H1 (cell line): ENCODE data around the gene NAXD. TPM values are rescaled to one million over a fixed set of nuclear protein-coding genes. Genes with fewer than 3 reads are reported as not detected.

Experiments used
- CTCF ChIA-PET: fragments of 300-600 bp; sonication (Branson Sonifier 250); formaldehyde crosslinking; loops from one replicate; lab custom pipeline; 2021; ENCODE audit not compliant: partially characterized antibody; lab: Charles Lee
- POLR2A ChIA-PET: fragments of 300-600 bp; sonication (Branson Sonifier 250); formaldehyde crosslinking; loops from one replicate; lab custom pipeline; 2021; ENCODE audit warnings: inconsistent platforms; ENCODE audit not compliant: partially characterized antibody; lab: Charles Lee
- DNase-seq, 2 experiments: peaks; one replicate each; pipeline versions ENCODE4 v3.0.0 to v3.0.0-alpha.2; 2010 to 2022; ENCODE audit warnings: low spot score in 2 of 2, low read depth in 1 of 2, mixed read lengths in 1 of 2
- FAIRE-seq: peaks from 2 replicates; lab custom pipeline; 2011; peaks lifted over from hg19 to GRCh38; lab: Jason Lieb, UNC
- H2AFZ ChIP-seq: 2 replicates; pipeline ENCODE4 v1.8.1; 2012; ENCODE audit warnings: low read length, inconsistent platforms
- H2AK5ac ChIP-seq: 2 replicates; pipeline ENCODE4 v1.6.1; 2013; ENCODE audit warnings: low read depth, low read length
- H2BK120ac ChIP-seq: replicated peaks from 2 replicates; pipeline ENCODE3; 2013; ENCODE audit warnings: low read depth, low read length, inconsistent platforms
- H2BK12ac ChIP-seq: 2 replicates; pipeline ENCODE4 v1.6.1; 2013; ENCODE audit warnings: low read depth, low read length
- H2BK15ac ChIP-seq: 2 replicates; pipeline ENCODE4 v1.6.1; 2013; ENCODE audit warnings: low read length
- H2BK20ac ChIP-seq: 2 replicates; pipeline ENCODE4 v1.6.1; 2013; ENCODE audit warnings: low read length
- H2BK5ac ChIP-seq: 2 replicates; pipeline ENCODE4 v1.6.1; 2013; ENCODE audit warnings: low read depth, low read length
- H3K14ac ChIP-seq: 2 replicates; pipeline ENCODE4 v1.6.1; 2013; ENCODE audit warnings: inconsistent platforms; ENCODE audit not compliant: insufficient read length
- H3K18ac ChIP-seq: 2 replicates; pipeline ENCODE4 v1.6.1; 2013; ENCODE audit warnings: low read length; ENCODE audit errors: extremely low read depth
- H3K23ac ChIP-seq: 2 replicates; pipeline ENCODE4 v1.6.1; 2013; ENCODE audit warnings: inconsistent platforms; ENCODE audit not compliant: insufficient read length
- H3K23me2 ChIP-seq: 2 replicates; pipeline ENCODE4 v1.6.1; 2013; ENCODE audit warnings: low read depth, low read length
- H3K27ac ChIP-seq: 2 replicates; pipeline ENCODE4 v1.6.1; 2011; ENCODE audit warnings: low read depth, low read length, inconsistent platforms
- H3K27me3 ChIP-seq, 4 experiments: replicated peaks in 1 of 4; 1 replicate in 1 of 4; 2 replicates in 3 of 4; pipeline versions ENCODE4 v1.6.1 to v1.8.1; 2011 to 2013; ENCODE audit warnings: low read length in 3 of 4, mild to moderate bottlenecking in 3 of 4, inconsistent platforms in 2 of 4, mixed read lengths in 2 of 4, moderate library complexity in 1 of 4; ENCODE audit not compliant: control insufficient read depth in 3 of 4, insufficient read depth in 3 of 4; ENCODE audit errors: extremely low read depth in 1 of 4
- H3K36me3 ChIP-seq, 4 experiments: 2 replicates each; pipeline versions ENCODE4 v1.6.1 to v1.8.1; 2011 to 2013; ENCODE audit warnings: mild to moderate bottlenecking in 4 of 4, low read length in 3 of 4, moderate library complexity in 2 of 4, control low read depth in 1 of 4, inconsistent platforms in 1 of 4; ENCODE audit not compliant: insufficient read depth in 4 of 4, control insufficient read depth in 2 of 4
- H3K4ac ChIP-seq: replicated peaks from 2 replicates; pipeline ENCODE3; 2013; ENCODE audit warnings: low read length, low read depth, mixed read lengths, inconsistent platforms; ENCODE audit not compliant: insufficient read length
- H3K4me1 ChIP-seq, 4 experiments: replicated peaks in 1 of 4; 1 replicate in 1 of 4; 2 replicates in 3 of 4; pipeline versions ENCODE4 v1.6.1 to v1.8.1; 2011 to 2013; ENCODE audit warnings: low read length in 3 of 4, inconsistent platforms in 2 of 4, mixed read lengths in 1 of 4; ENCODE audit not compliant: insufficient read depth in 4 of 4, control insufficient read depth in 3 of 4
- H3K4me2 ChIP-seq, 2 experiments: 2 replicates each; pipeline versions ENCODE4 v1.6.1 to v1.8.1; 2011 to 2013; ENCODE audit warnings: low read depth in 2 of 2, low read length in 2 of 2, control low read depth in 1 of 2, inconsistent platforms in 1 of 2, mild to moderate bottlenecking in 1 of 2; ENCODE audit not compliant: insufficient read depth in 1 of 2
- H3K4me3 ChIP-seq, 4 experiments: fragments of 200-600, 300-600 bp in 1 of 4; sonication (generic), shearing (Covaris generic), sonication (Bioruptor Twin) in 1 of 4; 2 replicates each; pipeline versions ENCODE4 v1.5.1 to v1.8.1; 2011 to 2016; ENCODE audit warnings: low read length in 4 of 4, low read depth in 3 of 4, control low read depth in 2 of 4, inconsistent platforms in 2 of 4, mild to moderate bottlenecking in 2 of 4, mixed read lengths in 1 of 4, moderate library complexity in 1 of 4; ENCODE audit not compliant: insufficient read depth in 2 of 4; ENCODE audit errors: extremely low read depth in 1 of 4
- H3K56ac ChIP-seq: replicated peaks from 2 replicates; pipeline ENCODE3; 2013; ENCODE audit warnings: low read depth, mild to moderate bottlenecking, mixed read lengths, low read length, inconsistent platforms; ENCODE audit not compliant: insufficient read length
- H3K79me1 ChIP-seq: 2 replicates; pipeline ENCODE4 v1.6.1; 2013; ENCODE audit warnings: low read depth, low read length, control low read depth
- H3K79me2 ChIP-seq, 2 experiments: 2 replicates each; pipeline versions ENCODE4 v1.6.1 to v1.8.1; 2012 to 2013; ENCODE audit warnings: low read length in 2 of 2, mild to moderate bottlenecking in 2 of 2, inconsistent platforms in 1 of 2; ENCODE audit not compliant: insufficient read depth in 2 of 2, control insufficient read depth in 1 of 2
- H3K9ac ChIP-seq, 4 experiments: replicated peaks in 1 of 4; 1 replicate in 1 of 4; 2 replicates in 3 of 4; pipeline versions ENCODE4 v1.6.1 to v1.8.1; 2011 to 2013; ENCODE audit warnings: low read depth in 3 of 4, low read length in 3 of 4, control low read depth in 2 of 4, mild to moderate bottlenecking in 2 of 4, moderate library complexity in 2 of 4, inconsistent platforms in 1 of 4; ENCODE audit errors: extremely low read depth in 1 of 4
- H3K9me3 ChIP-seq, 2 experiments: 2 replicates each; pipeline versions ENCODE4 v1.6.1 to v1.8.1; 2012 to 2013; ENCODE audit warnings: mild to moderate bottlenecking in 2 of 2, moderate library complexity in 2 of 2, control low read depth in 1 of 2, inconsistent platforms in 1 of 2, low read depth in 1 of 2, low read length in 1 of 2, mixed read lengths in 1 of 2; ENCODE audit not compliant: insufficient read depth in 2 of 2
- H4K20me1 ChIP-seq, 2 experiments: replicated peaks in 1 of 2; 2 replicates each; pipeline versions ENCODE3 to v1.8.1; 2011 to 2013; ENCODE audit warnings: inconsistent platforms in 2 of 2, low read length in 2 of 2, mild to moderate bottlenecking in 1 of 2; ENCODE audit not compliant: insufficient read depth in 2 of 2, control insufficient read depth in 1 of 2
- H4K5ac ChIP-seq: 2 replicates; pipeline ENCODE4 v1.6.1; 2013; ENCODE audit warnings: low read length, low read depth, mixed read lengths, inconsistent platforms; ENCODE audit not compliant: insufficient read length
- H4K8ac ChIP-seq: 2 replicates; pipeline ENCODE4 v1.8.0; 2013; ENCODE audit warnings: mild to moderate bottlenecking, moderate library complexity, low read length, inconsistent platforms; ENCODE audit not compliant: insufficient read depth; ENCODE audit errors: extremely low read depth
- H4K91ac ChIP-seq: replicated peaks from 2 replicates; pipeline ENCODE3; 2013; ENCODE audit warnings: low read length, mixed read lengths, inconsistent platforms; ENCODE audit not compliant: insufficient read length
- BACH1 ChIP-seq: IDR thresholded peaks from 2 replicates; pipeline ENCODE4 v1.6.1; 2012; ENCODE audit warnings: low read length, improper control_type of control experiment
- RBBP5 ChIP-seq: IDR thresholded peaks from 2 replicates; pipeline ENCODE4 v1.7.1; 2012; ENCODE audit warnings: low read depth, mild to moderate bottlenecking, inconsistent platforms, low read length, moderate library complexity, borderline replicate concordance
- SAP30 ChIP-seq: fragments of 300-600 bp; sonication (generic); IDR thresholded peaks from 2 replicates; pipeline ENCODE4 v1.7.1; 2012; ENCODE audit warnings: low read length, moderate library complexity, mild to moderate bottlenecking, inconsistent platforms; ENCODE audit not compliant: insufficient read depth, insufficient replicate concordance
- TEAD4 ChIP-seq: IDR thresholded peaks from 2 replicates; pipeline ENCODE4 v1.6.1; 2012; ENCODE audit warnings: low read depth, low read length, inconsistent platforms, mixed read lengths
- WGBS, 2 experiments: shearing (Covaris generic) in 1 of 2; methylation state at CpG; one replicate each; pipeline versions ENCODE4 v1.1.6 to v1.1.7; 2013 to 2015; ENCODE audit warnings: low lambda C conversion rate in 2 of 2, mixed read lengths in 2 of 2, inconsistent platforms in 1 of 2, low coverage in 1 of 2, missing lambda C conversion rate in 1 of 2; ENCODE audit not compliant: insufficient replicate concordance in 2 of 2, insufficient coverage in 1 of 2, insufficient read length in 1 of 2; ENCODE audit errors: extremely low coverage in 1 of 2, missing lambda C conversion rate in 1 of 2; 5-methylcytosine and 5-hydroxymethylcytosine counted together
- polyA plus RNA-seq, 7 experiments: library from polyadenylated mRNA; depleted of rRNA in 3 of 7; stranded (reverse) in 5 of 7; unstranded in 2 of 7; fragments of >200 nt in 5 of 7; fragments of 200-250 nt in 2 of 7; gene quantifications; 1 replicate in 5 of 7; 2 replicates in 1 of 7; 4 replicates in 1 of 7; pipeline versions ENCODE4 v1.2.1 to v1.2.3, GENCODE V29; 2011 to 2013; ENCODE audit warnings: missing spikeins in 2 of 7, mixed read lengths in 2 of 7
- total RNA-seq: library from RNA; stranded (reverse); fragmentation: NEBNext Ultra II Directional; extraction: Animal tissue kit (Norgen Biotek cat#: 25700); gene quantifications from 2 replicates; pipeline ENCODE4 v1.2.1, GENCODE V29; 2021

The NAXD gene
- total and polyA plus RNA-seq, 2 of the 8 experiments (the other 6 are each of a cell fraction or from before 2014, with no cell fraction given): 25.4 to 35.5 TPM

DNA sequence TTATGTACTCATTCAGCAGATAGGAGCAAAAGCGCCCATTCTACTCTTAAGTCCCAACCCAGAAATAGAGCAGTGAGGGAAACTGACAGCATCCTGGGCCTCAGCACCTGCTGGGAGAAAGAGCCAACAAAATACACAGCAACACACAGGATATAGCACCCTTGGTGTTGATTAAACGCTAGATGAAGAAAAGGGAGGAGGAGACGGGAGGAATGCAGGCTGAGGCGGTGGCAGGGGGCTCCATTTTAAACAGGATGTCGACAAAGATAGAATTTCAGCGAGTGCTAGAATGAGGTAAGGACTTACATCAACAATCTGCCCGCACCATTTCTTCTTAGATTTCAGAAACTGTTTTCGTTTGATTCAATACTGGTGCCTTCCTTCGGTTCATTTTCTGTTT lies 49.2 kb upstream of the NAXD start:
- CTCF ChIA-PET: interaction anchor here (0.8 to 1.3 kb wide), 5 partner anchors 11 to 371 kb away, joined by 3 to 8 read pairs (median 3); no protein-coding TSS in a partner anchor
- no peaks in the 10 kb centered on the region for H3K36me3 ChIP-seq
- H3K18ac ChIP-seq: no peak overlapping the region
- H3K4me2 ChIP-seq: no peak overlapping the region
- H4K91ac ChIP-seq: no peak overlapping the region
- H3K4me1 ChIP-seq: peaks cover 3% of the 10 kb centered on the region in 4 experiments; a peak in 5 of 7 replicates
- no peak overlapping the region for H2BK12ac ChIP-seq
- peaks cover 7% of the 10 kb centered on the region; the same call in 1 of the 2 replicates for H3K23me2 ChIP-seq
- no peak overlapping the region for H4K8ac ChIP-seq
- H3K27me3 ChIP-seq: peaks cover 0 to 7% (median 2%) of the 10 kb centered on the region in 4 experiments; a peak in 3 of 7 replicates
- TF ChIP-seq RBBP5 (no peak), SAP30 (no peak), TEAD4 (no peak), BACH1 (no peak)
- no peaks in the 10 kb centered on the region for H3K9me3 ChIP-seq
- H2BK5ac ChIP-seq: no peak overlapping the region
- no peak overlapping the region for H3K14ac ChIP-seq
- H3K4me3 ChIP-seq: no peak overlapping the region
- no peak overlapping the region for H2AK5ac ChIP-seq
- WGBS, 2 experiments: 85% methylated on average over 9 of the region's 9 CpGs; no CpG with 5 or more reads in 1 of the 2 experiments
- no peak for FAIRE-seq
- H3K79me1 ChIP-seq: no peaks in the 10 kb centered on the region
- H3K4ac ChIP-seq: no peak overlapping the region
- POLR2A ChIA-PET: no interaction called here
- no peak overlapping the region for H2BK20ac ChIP-seq
- H2BK120ac ChIP-seq: no peak overlapping the region
- H3K56ac ChIP-seq: no peak overlapping the region
- H4K20me1 ChIP-seq: no peaks in the 10 kb centered on the region
- H3K9ac ChIP-seq: no peak overlapping the region
- no peak overlapping the region for H3K27ac ChIP-seq
- no peak overlapping the region for H2AFZ ChIP-seq
- no peaks in the 10 kb centered on the region for H3K79me2 ChIP-seq
- no peak for DNase-seq
- no peak overlapping the region for H3K23ac ChIP-seq
- H2BK15ac ChIP-seq: no peak overlapping the region
- no peak overlapping the region for H4K5ac ChIP-seq
